K562 (cell line): ENCODE measurements around the gene STON2. TPM values are rescaled to one million over a fixed set of nuclear protein-coding genes. Genes with fewer than 3 reads are reported as not detected.
A peak's percentile ranks its signal among the peaks of the same experiment; 100 is the strongest.

ENCODE experiments used
- ATAC-seq: fragments of 200-7000 bp; cut with Tn5 transposase; 3 replicates; pipeline ENCODE4 v1.9.1; 2020; ENCODE audit warnings: moderate library complexity
- BruUV-seq: library from RNA; stranded (reverse); fragments of 400-500 nt; replicated peaks from 2 replicates; lab custom pipeline; 2021; lab: Mats Ljungman, UMichigan
- CTCF ChIA-PET: fragments of 300-600 bp; formaldehyde crosslinking; extraction: SDS; loops from one replicate; lab custom pipeline; 2021; ENCODE audit warnings: low intra/inter-chr PET ratio; lab: Yijun Ruan, JAX
- POLR2A ChIA-PET: fragments of 300-600, 350-650 bp; sonication (Branson Sonifier 250); formaldehyde crosslinking; extraction: SDS; loops from one replicate; lab custom pipeline; 2021; ENCODE audit warnings: antibody characterized with exemption, inconsistent platforms; lab: Yijun Ruan, JAX
- DNase-seq, 4 experiments: peaks; one replicate each; pipeline versions ENCODE4 v3.0.0 to v3.0.0-alpha.2; 2011 to 2018; ENCODE audit warnings: low spot score in 3 of 4, mixed read lengths in 3 of 4; ENCODE audit errors: extremely low read depth in 1 of 4
- FAIRE-seq: peaks from 2 replicates; lab custom pipeline; 2011; peaks lifted over from hg19 to GRCh38; lab: Jason Lieb, UNC
- H2AFZ ChIP-seq: 2 replicates; pipeline ENCODE4 v1.6.0; 2011; ENCODE audit warnings: low read depth, low read length, control low read depth, inconsistent platforms
- H3K27ac ChIP-seq: fragments of 200-600 bp; 3 replicates; pipeline ENCODE4 v1.8.0; 2011; ENCODE audit warnings: low read depth, mild to moderate bottlenecking, control low read depth, inconsistent platforms, low read length, moderate library complexity, mixed read lengths; ENCODE audit errors: extremely low read depth
- H3K27me3 ChIP-seq, 2 experiments: fragments of 300-600 bp in 1 of 2; 2 replicates in 1 of 2; 3 replicates in 1 of 2; pipeline versions ENCODE4 v1.6.0 to v1.8.0; 2011; ENCODE audit warnings: inconsistent platforms in 2 of 2, low read length in 2 of 2, mild to moderate bottlenecking in 1 of 2, mixed read lengths in 1 of 2, moderate library complexity in 1 of 2; ENCODE audit not compliant: control insufficient read depth in 2 of 2, insufficient read depth in 2 of 2
- H3K36me3 ChIP-seq: fragments of 300-600 bp; 3 replicates; pipeline ENCODE4 v1.8.0; 2011; ENCODE audit warnings: mild to moderate bottlenecking, low read length, inconsistent platforms; ENCODE audit not compliant: control insufficient read depth, insufficient read depth
- H3K4me1 ChIP-seq, 2 experiments: fragments of 200-600 bp in 1 of 2; replicated peaks in 1 of 2; 2 replicates in 1 of 2; 3 replicates in 1 of 2; pipeline versions ENCODE4 v1.5.1 to v1.8.0; 2011; ENCODE audit warnings: inconsistent platforms in 2 of 2, low read length in 2 of 2, mild to moderate bottlenecking in 1 of 2, mixed read lengths in 1 of 2, moderate library complexity in 1 of 2; ENCODE audit not compliant: control insufficient read depth in 2 of 2, insufficient read depth in 2 of 2
- H3K4me2 ChIP-seq: 2 replicates; pipeline ENCODE4 v1.6.1; 2011; ENCODE audit warnings: low read length, control low read depth, inconsistent platforms, mixed read lengths; ENCODE audit not compliant: insufficient read depth
- H3K4me3 ChIP-seq: fragments of 200-600 bp; sonication (generic), shearing (Covaris generic); 2 replicates; pipeline ENCODE4 v1.5.1; 2016; ENCODE audit warnings: control low read depth, inconsistent platforms
- H3K79me2 ChIP-seq: fragments of 200-600 bp; 3 replicates; pipeline ENCODE4 v1.8.0; 2011; ENCODE audit warnings: low read length, inconsistent platforms; ENCODE audit not compliant: control insufficient read depth, insufficient read depth
- H3K9ac ChIP-seq, 2 experiments: 2 replicates each; pipeline versions ENCODE4 v1.6.0 to v1.6.1; 2011; ENCODE audit warnings: low read depth in 2 of 2, low read length in 2 of 2, control low read depth in 1 of 2, inconsistent platforms in 1 of 2, mild to moderate bottlenecking in 1 of 2, mixed read lengths in 1 of 2; ENCODE audit not compliant: insufficient read depth in 1 of 2
- H3K9me1 ChIP-seq: one replicate; pipeline ENCODE4 v1.6.0; 2011; ENCODE audit warnings: inconsistent platforms, mild to moderate bottlenecking, low read length, moderate library complexity; ENCODE audit not compliant: control insufficient read depth, insufficient read depth
- H3K9me3 ChIP-seq: replicated peaks from 2 replicates; pipeline ENCODE4 v1.5.1; 2011; ENCODE audit warnings: low read depth, low read length, inconsistent platforms; ENCODE audit not compliant: control insufficient read depth, insufficient read depth
- H4K20me1 ChIP-seq: replicated peaks from 2 replicates; pipeline ENCODE4 v1.6.1; 2011; ENCODE audit warnings: low read length, inconsistent platforms, mixed read lengths; ENCODE audit not compliant: control insufficient read depth, insufficient read depth
- CC2D1A ChIP-seq: fragments of 450-650 bp; IDR thresholded peaks from 2 replicates; pipeline ENCODE4 v1.6.1; 2017; ENCODE audit warnings: mild to moderate bottlenecking
- FOXK1 ChIP-seq: sonication (generic); formaldehyde crosslinking; IDR thresholded peaks from 2 replicates; pipeline ENCODE4 v1.8.0; 2022; ENCODE audit warnings: missing genetic modification reagents, mild to moderate bottlenecking, borderline replicate concordance
- NRF1 ChIP-seq, 2 experiments: fragments of 450-650 bp; IDR thresholded peaks in 1 of 2; conservative IDR thresholded peaks in 1 of 2; 2 replicates each; pipeline ENCODE4 v1.6.1; 2014; ENCODE audit warnings: mild to moderate bottlenecking in 2 of 2
- TRIM24 ChIP-seq, 2 experiments: fragments of 450-650 bp; IDR thresholded peaks; 2 replicates each; pipeline ENCODE4 v1.6.1; 2016
- WGBS: fragments of 100-300 bp; shearing (Covaris generic); methylation state at CpG from one replicate; pipeline ENCODE4 v1.1.6; 2016; ENCODE audit warnings: low coverage, mixed read lengths; ENCODE audit not compliant: insufficient coverage; ENCODE audit errors: missing lambda C conversion rate; 5-methylcytosine and 5-hydroxymethylcytosine counted together
- in situ Hi-C: fragments of 300-500 bp; cut with MboI; formaldehyde crosslinking; loops from 4 replicates; pipeline ENCODE4 v1.15.0; 2018; ENCODE audit warnings: inconsistent platforms, mixed read lengths
- intact Hi-C: fragments of 100-400 bp; cut with micrococcal nuclease; formaldehyde crosslinking; loops from 2 replicates; pipeline ENCODE4 v1.14.2; 2022
- polyA plus RNA-seq, 8 experiments: library from polyadenylated mRNA; depleted of rRNA in 4 of 8; stranded (reverse) in 5 of 8; unstranded in 3 of 8; fragments of >200 nt; fragmentation: Nextera tagmentation in 2 of 8; fragmentation: Illumina TruSeq in 1 of 8; extraction: Ambion mirVana in 2 of 8; extraction: Trizol in 1 of 8; gene quantifications; 2 replicates each; pipeline versions ENCODE4 v1.2.1 to v1.2.3, GENCODE V29; 2011 to 2014; ENCODE audit warnings: inconsistent platforms in 1 of 8, missing spikeins in 1 of 8
- total RNA-seq, 7 experiments: library from RNA; depleted of rRNA in 6 of 7; stranded (reverse); fragments of >200 nt in 6 of 7; fragmentation: Illumina TruSeq in 2 of 7; extraction: Trizol in 2 of 7; gene quantifications; 2 replicates each; pipeline versions ENCODE4 v1.2.1 to v1.2.3, GENCODE V29; 2011 to 2021; ENCODE audit warnings: low replicate concordance in 1 of 7
- TF ChIP-seq, protein P1 (sequence below): IDR thresholded peaks from 2 replicates; pipeline ENCODE4 v1.6.1; 2014; ENCODE audit warnings: antibody characterized with exemption
- TF ChIP-seq, protein P2 (sequence below): sonication (generic); formaldehyde crosslinking; IDR thresholded peaks from 2 replicates; pipeline ENCODE4 v1.8.1; 2023; ENCODE audit warnings: mild to moderate bottlenecking, missing genetic modification reagents
- TF ChIP-seq, protein P3 (sequence below): fragments of 450-650 bp; formaldehyde crosslinking; conservative IDR thresholded peaks from 2 replicates; pipeline ENCODE4 v1.4.0; 2022; ENCODE audit warnings: mild to moderate bottlenecking, missing genetic modification characterization
- TF ChIP-seq, protein P4 (sequence below): sonication (generic); IDR thresholded peaks from 2 replicates; pipeline ENCODE4 v1.6.1; 2016

STON2 gene
- total and polyA plus RNA-seq, 9 of the 15 experiments (the other 6 are each of a cell fraction or from before 2014, with no cell fraction given) = 7.8 to 99.3 (median 53.5) TPM

DNA sequence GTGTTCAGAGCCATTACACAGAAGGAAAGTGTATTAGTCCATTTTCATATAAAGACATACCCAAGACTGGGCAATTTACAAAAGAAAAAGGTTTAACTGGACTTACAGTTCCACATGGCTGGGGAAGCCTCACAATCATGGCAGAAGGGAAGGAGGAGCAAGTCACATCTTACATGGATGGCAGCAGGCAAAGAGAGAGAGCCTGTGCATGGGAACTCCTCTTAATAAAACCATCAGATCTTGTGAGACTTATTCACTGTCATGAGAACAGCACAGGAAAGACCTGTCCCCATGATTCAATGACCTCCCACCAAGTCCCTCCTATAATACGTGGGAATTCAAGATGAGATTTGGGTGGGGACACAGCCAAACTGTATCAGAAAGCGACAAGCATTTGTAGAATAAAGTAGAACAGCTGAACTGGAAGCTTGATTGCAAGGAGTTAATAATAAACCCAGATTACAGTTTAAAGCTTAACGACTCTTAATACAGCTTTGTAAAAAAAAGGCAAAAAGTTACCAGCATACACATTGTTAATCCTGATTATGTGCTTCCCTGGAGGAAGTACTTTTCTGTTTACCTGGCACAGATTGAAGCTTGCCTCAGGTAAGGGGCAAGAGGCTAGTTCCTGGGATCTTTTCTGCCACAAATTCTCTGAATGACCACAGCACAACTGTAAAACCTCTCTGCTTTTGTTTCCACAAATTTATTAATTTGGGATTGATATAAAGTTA, 18.1 kb upstream of the STON2 start:
- DNase-seq (no peak), FAIRE-seq (no peak), ATAC-seq (no peak)
- in situ Hi-C loops = no loop called here
- H3K9me1 ChIP-seq = no peaks in the 10 kb centered on the region
- H3K27ac ChIP-seq = no peak overlapping the region
- ChIA-PET POLR2A (interaction anchor here (0.6 to 3.1 kb wide), 4 partner anchors 11 to 168 kb away, joined by 3 to 20 read pairs (median 6); no protein-coding TSS in a partner anchor), CTCF (no interaction called here)
- no TSS peak for BruUV-seq
- peaks cover 17 to 38% of the 10 kb centered on the region in 2 experiments; a peak in 4 of 5 replicates for H3K4me1 ChIP-seq
- intact Hi-C loops = loop anchor here (5.0 kb wide), 1 partner anchor 34 kb away; no protein-coding TSS in a partner anchor
- no peak overlapping the region for H3K9ac ChIP-seq
- no peaks in the 10 kb centered on the region for H3K27me3 ChIP-seq
- H2AFZ ChIP-seq = no peak overlapping the region
- no peaks in the 10 kb centered on the region for H4K20me1 ChIP-seq
- WGBS = 90% methylated on average over 3 of the region's 3 CpGs
- H3K9me3 ChIP-seq = peaks cover 7% of the 10 kb centered on the region
- H3K4me2 ChIP-seq = no peak overlapping the region
- peaks cover 94% of the 10 kb centered on the region for H3K79me2 ChIP-seq
- peaks cover 80% of the 10 kb centered on the region for H3K36me3 ChIP-seq
- no peak overlapping the region for H3K4me3 ChIP-seq
- TF ChIP-seq TRIM24 (IDR thresholded peaks at IDR 0.05) (peak in 1 of 2 experiments; percentile 34; a peak in 1 of 4 replicates), FOXK1 (CRISPR knock-in tag) (no peak), CC2D1A (no peak), NRF1 (conservative IDR thresholded peaks at IDR 0.05 in 1 of 2, IDR thresholded peaks at IDR 0.05 in 1 of 2) (no peak)
- TF ChIP-seq, protein P1, sequence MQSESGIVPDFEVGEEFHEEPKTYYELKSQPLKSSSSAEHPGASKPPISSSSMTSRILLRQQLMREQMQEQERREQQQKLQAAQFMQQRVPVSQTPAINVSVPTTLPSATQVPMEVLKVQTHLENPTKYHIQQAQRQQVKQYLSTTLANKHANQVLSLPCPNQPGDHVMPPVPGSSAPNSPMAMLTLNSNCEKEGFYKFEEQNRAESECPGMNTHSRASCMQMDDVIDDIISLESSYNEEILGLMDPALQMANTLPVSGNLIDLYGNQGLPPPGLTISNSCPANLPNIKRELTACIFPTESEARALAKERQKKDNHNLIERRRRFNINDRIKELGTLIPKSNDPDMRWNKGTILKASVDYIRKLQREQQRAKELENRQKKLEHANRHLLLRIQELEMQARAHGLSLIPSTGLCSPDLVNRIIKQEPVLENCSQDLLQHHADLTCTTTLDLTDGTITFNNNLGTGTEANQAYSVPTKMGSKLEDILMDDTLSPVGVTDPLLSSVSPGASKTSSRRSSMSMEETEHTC = no peak
- TF ChIP-seq, protein P2, sequence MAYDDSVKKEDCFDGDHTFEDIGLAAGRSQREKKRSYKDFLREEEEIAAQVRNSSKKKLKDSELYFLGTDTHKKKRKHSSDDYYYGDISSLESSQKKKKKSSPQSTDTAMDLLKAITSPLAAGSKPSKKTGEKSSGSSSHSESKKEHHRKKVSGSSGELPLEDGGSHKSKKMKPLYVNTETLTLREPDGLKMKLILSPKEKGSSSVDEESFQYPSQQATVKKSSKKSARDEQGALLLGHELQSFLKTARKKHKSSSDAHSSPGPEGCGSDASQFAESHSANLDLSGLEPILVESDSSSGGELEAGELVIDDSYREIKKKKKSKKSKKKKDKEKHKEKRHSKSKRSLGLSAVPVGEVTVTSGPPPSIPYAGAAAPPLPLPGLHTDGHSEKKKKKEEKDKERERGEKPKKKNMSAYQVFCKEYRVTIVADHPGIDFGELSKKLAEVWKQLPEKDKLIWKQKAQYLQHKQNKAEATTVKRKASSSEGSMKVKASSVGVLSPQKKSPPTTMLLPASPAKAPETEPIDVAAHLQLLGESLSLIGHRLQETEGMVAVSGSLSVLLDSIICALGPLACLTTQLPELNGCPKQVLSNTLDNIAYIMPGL (CRISPR knock-in tag) = no peak
- TF ChIP-seq, protein P3, sequence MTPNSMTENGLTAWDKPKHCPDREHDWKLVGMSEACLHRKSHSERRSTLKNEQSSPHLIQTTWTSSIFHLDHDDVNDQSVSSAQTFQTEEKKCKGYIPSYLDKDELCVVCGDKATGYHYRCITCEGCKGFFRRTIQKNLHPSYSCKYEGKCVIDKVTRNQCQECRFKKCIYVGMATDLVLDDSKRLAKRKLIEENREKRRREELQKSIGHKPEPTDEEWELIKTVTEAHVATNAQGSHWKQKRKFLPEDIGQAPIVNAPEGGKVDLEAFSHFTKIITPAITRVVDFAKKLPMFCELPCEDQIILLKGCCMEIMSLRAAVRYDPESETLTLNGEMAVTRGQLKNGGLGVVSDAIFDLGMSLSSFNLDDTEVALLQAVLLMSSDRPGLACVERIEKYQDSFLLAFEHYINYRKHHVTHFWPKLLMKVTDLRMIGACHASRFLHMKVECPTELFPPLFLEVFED (CRISPR knock-in tag) = no peak
- TF ChIP-seq, protein P4, sequence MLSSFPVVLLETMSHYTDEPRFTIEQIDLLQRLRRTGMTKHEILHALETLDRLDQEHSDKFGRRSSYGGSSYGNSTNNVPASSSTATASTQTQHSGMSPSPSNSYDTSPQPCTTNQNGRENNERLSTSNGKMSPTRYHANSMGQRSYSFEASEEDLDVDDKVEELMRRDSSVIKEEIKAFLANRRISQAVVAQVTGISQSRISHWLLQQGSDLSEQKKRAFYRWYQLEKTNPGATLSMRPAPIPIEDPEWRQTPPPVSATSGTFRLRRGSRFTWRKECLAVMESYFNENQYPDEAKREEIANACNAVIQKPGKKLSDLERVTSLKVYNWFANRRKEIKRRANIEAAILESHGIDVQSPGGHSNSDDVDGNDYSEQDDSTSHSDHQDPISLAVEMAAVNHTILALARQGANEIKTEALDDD = no peak
